K562 (cell line): ENCODE measurements around the gene PRR29. TPM values are rescaled to one million over a fixed set of nuclear protein-coding genes. Genes with fewer than 3 reads are reported as not detected.

Experiments
- ADNP ChIP-seq: fragments of 200-800 bp; sonication (Bioruptor generic); IDR thresholded peaks from 2 replicates; pipeline ENCODE4 v1.6.1; 2016; ENCODE audit warnings: missing genetic modification characterization, missing compliant biosample characterization
- BRD9 ChIP-seq: fragments of 450-650 bp; IDR thresholded peaks from 2 replicates; pipeline ENCODE4 v1.6.1; 2018; ENCODE audit warnings: low read depth; ENCODE audit not compliant: partially characterized antibody
- CBX1 ChIP-seq: sonication (generic); IDR thresholded peaks from 2 replicates; pipeline ENCODE4 v1.6.1; 2016; ENCODE audit warnings: antibody characterized with exemption, low read depth, mild to moderate bottlenecking
- CBX3 ChIP-seq, 2 experiments: IDR thresholded peaks; 1 replicate in 1 of 2; 2 replicates in 1 of 2; pipeline ENCODE4 v1.6.1; 2012; ENCODE audit warnings: inconsistent platforms in 2 of 2, low read length in 2 of 2, borderline replicate concordance in 1 of 2, control low read depth in 1 of 2
- EP400 ChIP-seq: fragments of 450-650 bp; IDR thresholded peaks from 2 replicates; pipeline ENCODE4 v1.6.1; 2017; ENCODE audit warnings: antibody characterized with exemption, mild to moderate bottlenecking, moderate library complexity
- ESRRA ChIP-seq: fragments of 450-650 bp; IDR thresholded peaks from 2 replicates; pipeline ENCODE4 v1.6.1; 2014; ENCODE audit warnings: low read depth, mild to moderate bottlenecking, moderate library complexity, borderline replicate concordance
- KDM1A ChIP-seq, 2 experiments: fragments of 450-650 bp; IDR thresholded peaks; 2 replicates each; pipeline ENCODE4 v1.6.1; 2016; ENCODE audit warnings: mild to moderate bottlenecking in 2 of 2
- NCOR1 ChIP-seq: fragments of 450-650 bp; IDR thresholded peaks from 2 replicates; pipeline ENCODE4 v1.6.1; 2016; ENCODE audit warnings: mild to moderate bottlenecking, moderate library complexity
- NFRKB ChIP-seq: fragments of 450-650 bp; IDR thresholded peaks from 2 replicates; pipeline ENCODE4 v1.6.1; 2016; ENCODE audit warnings: low read depth
- PHF20 ChIP-seq: fragments of 450-650 bp; IDR thresholded peaks from 2 replicates; pipeline ENCODE4 v1.6.1; 2018; ENCODE audit not compliant: partially characterized antibody
- ZFP36 ChIP-seq: fragments of 150-350 bp; IDR thresholded peaks from 2 replicates; pipeline ENCODE4 v1.6.1; 2018; ENCODE audit warnings: low read length, low read depth; ENCODE audit not compliant: partially characterized antibody
- ZNF263 ChIP-seq: sonication (generic); formaldehyde crosslinking; IDR thresholded peaks from 2 replicates; pipeline ENCODE4 v1.8.0; 2022; ENCODE audit warnings: mild to moderate bottlenecking, missing genetic modification reagents, borderline replicate concordance
- polyA plus RNA-seq, 8 experiments: library from polyadenylated mRNA; depleted of rRNA in 4 of 8; stranded (reverse) in 5 of 8; unstranded in 3 of 8; fragments of >200 nt; fragmentation: Nextera tagmentation in 2 of 8; fragmentation: Illumina TruSeq in 1 of 8; extraction: Ambion mirVana in 2 of 8; extraction: Trizol in 1 of 8; gene quantifications; 2 replicates each; pipeline versions ENCODE4 v1.2.1 to v1.2.3, GENCODE V29; 2011 to 2014; ENCODE audit warnings: inconsistent platforms in 1 of 8, missing spikeins in 1 of 8
- total RNA-seq, 7 experiments: library from RNA; depleted of rRNA in 6 of 7; stranded (reverse); fragments of >200 nt in 6 of 7; fragmentation: Illumina TruSeq in 2 of 7; extraction: Trizol in 2 of 7; gene quantifications; 2 replicates each; pipeline versions ENCODE4 v1.2.1 to v1.2.3, GENCODE V29; 2011 to 2021; ENCODE audit warnings: low replicate concordance in 1 of 7
- TF ChIP-seq, protein P1 (sequence below): fragments of 200-600 bp; sonication (generic); IDR thresholded peaks from one replicate; pipeline ENCODE4 v1.6.1; 2012; ENCODE audit warnings: mild to moderate bottlenecking, low read depth, low read length, inconsistent platforms
- TF ChIP-seq, protein P2 (sequence below): sonication (generic); formaldehyde crosslinking; IDR thresholded peaks from 2 replicates; pipeline ENCODE4 v1.9.0; 2022; ENCODE audit warnings: mild to moderate bottlenecking, missing genetic modification reagents
- TF ChIP-seq, protein P3 (sequence below): sonication (generic); formaldehyde crosslinking; IDR thresholded peaks from 2 replicates; pipeline ENCODE4 v1.9.0; 2022; ENCODE audit warnings: mild to moderate bottlenecking, missing genetic modification reagents

Gene PRR29
- total and polyA plus RNA-seq, 9 of the 15 experiments (the other 6 are each of a cell fraction or from before 2014, with no cell fraction given) = 0.08 to 0.58 (median 0.15) TPM; not detected in 5

DNA sequence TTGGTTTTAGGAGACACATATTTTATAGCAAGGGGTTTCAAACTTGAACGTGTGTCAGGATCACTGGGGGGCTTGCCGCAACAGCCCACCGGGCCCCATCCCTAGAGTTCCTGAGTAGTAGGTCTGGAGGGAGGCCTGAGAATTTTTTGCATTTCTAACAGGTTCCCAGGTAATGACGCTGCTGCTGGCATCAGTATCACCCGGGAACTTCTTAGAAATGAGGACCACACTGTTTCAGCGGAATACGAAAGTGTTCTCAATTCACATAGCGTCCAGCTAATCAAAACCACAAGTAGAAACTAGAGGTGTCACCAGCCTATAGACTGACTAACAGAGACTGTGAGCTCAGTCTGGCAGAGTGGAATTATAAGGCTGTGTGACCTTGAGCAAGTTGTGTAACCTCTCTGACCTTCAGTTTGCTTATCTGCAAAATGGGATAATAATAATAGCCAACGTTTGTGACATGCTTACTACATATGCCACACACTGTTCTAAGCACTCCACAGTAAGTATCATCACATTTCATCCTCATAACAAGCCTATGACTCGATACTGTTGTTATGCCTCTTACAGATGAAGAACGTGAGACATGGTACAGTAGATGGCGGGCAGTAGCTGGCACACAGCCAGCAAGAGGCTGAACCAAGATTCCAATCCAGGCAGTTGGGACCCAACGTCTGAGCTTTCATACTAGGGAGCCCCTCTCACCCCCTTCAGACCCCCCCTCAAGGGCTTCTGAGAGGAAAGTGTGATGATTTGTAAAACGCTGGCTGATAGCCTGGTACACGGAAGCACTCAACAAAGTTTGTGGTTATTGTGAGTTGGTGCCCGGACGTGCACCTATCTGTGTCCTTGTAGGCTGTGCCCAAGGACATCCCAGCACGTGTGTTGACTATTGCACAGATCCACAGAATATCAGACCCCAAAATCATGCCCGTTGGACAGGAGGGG, 26.9 kb downstream of the PRR29 start (continued):
- TF ChIP-seq, protein P1, sequence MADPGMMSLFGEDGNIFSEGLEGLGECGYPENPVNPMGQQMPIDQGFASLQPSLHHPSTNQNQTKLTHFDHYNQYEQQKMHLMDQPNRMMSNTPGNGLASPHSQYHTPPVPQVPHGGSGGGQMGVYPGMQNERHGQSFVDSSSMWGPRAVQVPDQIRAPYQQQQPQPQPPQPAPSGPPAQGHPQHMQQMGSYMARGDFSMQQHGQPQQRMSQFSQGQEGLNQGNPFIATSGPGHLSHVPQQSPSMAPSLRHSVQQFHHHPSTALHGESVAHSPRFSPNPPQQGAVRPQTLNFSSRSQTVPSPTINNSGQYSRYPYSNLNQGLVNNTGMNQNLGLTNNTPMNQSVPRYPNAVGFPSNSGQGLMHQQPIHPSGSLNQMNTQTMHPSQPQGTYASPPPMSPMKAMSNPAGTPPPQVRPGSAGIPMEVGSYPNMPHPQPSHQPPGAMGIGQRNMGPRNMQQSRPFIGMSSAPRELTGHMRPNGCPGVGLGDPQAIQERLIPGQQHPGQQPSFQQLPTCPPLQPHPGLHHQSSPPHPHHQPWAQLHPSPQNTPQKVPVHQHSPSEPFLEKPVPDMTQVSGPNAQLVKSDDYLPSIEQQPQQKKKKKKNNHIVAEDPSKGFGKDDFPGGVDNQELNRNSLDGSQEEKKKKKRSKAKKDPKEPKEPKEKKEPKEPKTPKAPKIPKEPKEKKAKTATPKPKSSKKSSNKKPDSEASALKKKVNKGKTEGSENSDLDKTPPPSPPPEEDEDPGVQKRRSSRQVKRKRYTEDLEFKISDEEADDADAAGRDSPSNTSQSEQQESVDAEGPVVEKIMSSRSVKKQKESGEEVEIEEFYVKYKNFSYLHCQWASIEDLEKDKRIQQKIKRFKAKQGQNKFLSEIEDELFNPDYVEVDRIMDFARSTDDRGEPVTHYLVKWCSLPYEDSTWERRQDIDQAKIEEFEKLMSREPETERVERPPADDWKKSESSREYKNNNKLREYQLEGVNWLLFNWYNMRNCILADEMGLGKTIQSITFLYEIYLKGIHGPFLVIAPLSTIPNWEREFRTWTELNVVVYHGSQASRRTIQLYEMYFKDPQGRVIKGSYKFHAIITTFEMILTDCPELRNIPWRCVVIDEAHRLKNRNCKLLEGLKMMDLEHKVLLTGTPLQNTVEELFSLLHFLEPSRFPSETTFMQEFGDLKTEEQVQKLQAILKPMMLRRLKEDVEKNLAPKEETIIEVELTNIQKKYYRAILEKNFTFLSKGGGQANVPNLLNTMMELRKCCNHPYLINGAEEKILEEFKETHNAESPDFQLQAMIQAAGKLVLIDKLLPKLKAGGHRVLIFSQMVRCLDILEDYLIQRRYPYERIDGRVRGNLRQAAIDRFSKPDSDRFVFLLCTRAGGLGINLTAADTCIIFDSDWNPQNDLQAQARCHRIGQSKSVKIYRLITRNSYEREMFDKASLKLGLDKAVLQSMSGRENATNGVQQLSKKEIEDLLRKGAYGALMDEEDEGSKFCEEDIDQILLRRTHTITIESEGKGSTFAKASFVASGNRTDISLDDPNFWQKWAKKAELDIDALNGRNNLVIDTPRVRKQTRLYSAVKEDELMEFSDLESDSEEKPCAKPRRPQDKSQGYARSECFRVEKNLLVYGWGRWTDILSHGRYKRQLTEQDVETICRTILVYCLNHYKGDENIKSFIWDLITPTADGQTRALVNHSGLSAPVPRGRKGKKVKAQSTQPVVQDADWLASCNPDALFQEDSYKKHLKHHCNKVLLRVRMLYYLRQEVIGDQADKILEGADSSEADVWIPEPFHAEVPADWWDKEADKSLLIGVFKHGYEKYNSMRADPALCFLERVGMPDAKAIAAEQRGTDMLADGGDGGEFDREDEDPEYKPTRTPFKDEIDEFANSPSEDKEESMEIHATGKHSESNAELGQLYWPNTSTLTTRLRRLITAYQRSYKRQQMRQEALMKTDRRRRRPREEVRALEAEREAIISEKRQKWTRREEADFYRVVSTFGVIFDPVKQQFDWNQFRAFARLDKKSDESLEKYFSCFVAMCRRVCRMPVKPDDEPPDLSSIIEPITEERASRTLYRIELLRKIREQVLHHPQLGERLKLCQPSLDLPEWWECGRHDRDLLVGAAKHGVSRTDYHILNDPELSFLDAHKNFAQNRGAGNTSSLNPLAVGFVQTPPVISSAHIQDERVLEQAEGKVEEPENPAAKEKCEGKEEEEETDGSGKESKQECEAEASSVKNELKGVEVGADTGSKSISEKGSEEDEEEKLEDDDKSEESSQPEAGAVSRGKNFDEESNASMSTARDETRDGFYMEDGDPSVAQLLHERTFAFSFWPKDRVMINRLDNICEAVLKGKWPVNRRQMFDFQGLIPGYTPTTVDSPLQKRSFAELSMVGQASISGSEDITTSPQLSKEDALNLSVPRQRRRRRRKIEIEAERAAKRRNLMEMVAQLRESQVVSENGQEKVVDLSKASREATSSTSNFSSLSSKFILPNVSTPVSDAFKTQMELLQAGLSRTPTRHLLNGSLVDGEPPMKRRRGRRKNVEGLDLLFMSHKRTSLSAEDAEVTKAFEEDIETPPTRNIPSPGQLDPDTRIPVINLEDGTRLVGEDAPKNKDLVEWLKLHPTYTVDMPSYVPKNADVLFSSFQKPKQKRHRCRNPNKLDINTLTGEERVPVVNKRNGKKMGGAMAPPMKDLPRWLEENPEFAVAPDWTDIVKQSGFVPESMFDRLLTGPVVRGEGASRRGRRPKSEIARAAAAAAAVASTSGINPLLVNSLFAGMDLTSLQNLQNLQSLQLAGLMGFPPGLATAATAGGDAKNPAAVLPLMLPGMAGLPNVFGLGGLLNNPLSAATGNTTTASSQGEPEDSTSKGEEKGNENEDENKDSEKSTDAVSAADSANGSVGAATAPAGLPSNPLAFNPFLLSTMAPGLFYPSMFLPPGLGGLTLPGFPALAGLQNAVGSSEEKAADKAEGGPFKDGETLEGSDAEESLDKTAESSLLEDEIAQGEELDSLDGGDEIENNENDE = no peak
- TF ChIP-seq BRD9 (peak; percentile 25), ADNP (tag) (peak; percentile 96), ZNF263 (CRISPR knock-in tag) (peak; percentile 44; the same call in 1 of the 2 replicates), NCOR1 (0 out of 2 replicates have a peak, but pooled peaks have one; percentile 19), CBX1 (peak; percentile 32; the same call in 1 of the 2 replicates), PHF20 (peak; percentile 16), KDM1A (IDR thresholded peaks at IDR 0.05) (peak; percentile 78 to 91), ZFP36 (peak; percentile 85), ESRRA (peak; percentile 95), NFRKB (0 out of 2 replicates have a peak, but pooled peaks have one; percentile 10), CBX3 (IDR thresholded peaks at IDR 0.05; ENCODE audit: borderline replicate concordance in 1 of 2, low read length in 2 of 2) (peak in 1 of 2 experiments; percentile 38; a peak in 1 of 3 replicates), EP400 (peak; percentile 56; the same call in 1 of the 2 replicates)
- TF ChIP-seq, protein P2, sequence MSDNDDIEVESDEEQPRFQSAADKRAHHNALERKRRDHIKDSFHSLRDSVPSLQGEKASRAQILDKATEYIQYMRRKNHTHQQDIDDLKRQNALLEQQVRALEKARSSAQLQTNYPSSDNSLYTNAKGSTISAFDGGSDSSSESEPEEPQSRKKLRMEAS (CRISPR knock-in tag) = peak; percentile 71
- TF ChIP-seq, protein P3, sequence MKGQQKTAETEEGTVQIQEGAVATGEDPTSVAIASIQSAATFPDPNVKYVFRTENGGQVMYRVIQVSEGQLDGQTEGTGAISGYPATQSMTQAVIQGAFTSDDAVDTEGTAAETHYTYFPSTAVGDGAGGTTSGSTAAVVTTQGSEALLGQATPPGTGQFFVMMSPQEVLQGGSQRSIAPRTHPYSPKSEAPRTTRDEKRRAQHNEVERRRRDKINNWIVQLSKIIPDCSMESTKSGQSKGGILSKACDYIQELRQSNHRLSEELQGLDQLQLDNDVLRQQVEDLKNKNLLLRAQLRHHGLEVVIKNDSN (CRISPR knock-in tag) = peak; percentile 41
